Suprapubic skin (tissue), 4 donors: ENCODE results near the gene RAB3D.

ENCODE experiments used
- CTCF ChIP-seq, 2 donors: fragments of 200-600 bp in 1 of 2; fragments of 450-650 bp in 1 of 2; sonication (generic) in 1 of 2; IDR thresholded peaks; one replicate each; pipeline ENCODE4 v1.5.1; 2016 to 2019; ENCODE audit warnings: antibody characterized with exemption in 2 of 2, mild to moderate bottlenecking in 1 of 2, moderate library complexity in 1 of 2
- EP300 ChIP-seq: sonication (generic); formaldehyde crosslinking; IDR thresholded peaks from one replicate; pipeline ENCODE4 v1.6.1; 2017; ENCODE audit warnings: antibody characterized with exemption
- POLR2A ChIP-seq, 2 donors: fragments of 450-650 bp; IDR thresholded peaks; one replicate each; pipeline ENCODE4 v1.6.1; 2017; ENCODE audit warnings: antibody characterized with exemption in 2 of 2, mild to moderate bottlenecking in 2 of 2, moderate library complexity in 2 of 2
- POLR2AphosphoS5 ChIP-seq, 3 donors: sonication (generic); formaldehyde crosslinking; IDR thresholded peaks; one replicate each; pipeline ENCODE4 v1.6.1; 2017; ENCODE audit warnings: antibody characterized with exemption in 3 of 3

GRCh38 chr19:11291991-11292390, 47.5 kb downstream of the RAB3D start:
- TF ChIP-seq CTCF (IDR thresholded peaks at IDR 0.05), result no peak
- no peak for TF ChIP-seq EP300
- no peak for TF ChIP-seq POLR2AphosphoS5 (IDR thresholded peaks at IDR 0.05)
- no peak for TF ChIP-seq POLR2A (IDR thresholded peaks at IDR 0.05)
